GM21390 (cell line): Measurements from ENCODE around the gene CPNE8.
A peak's percentile ranks its signal among the peaks of the same experiment; 100 is the strongest.

Experiments used
- ATAC-seq: cut with Tn5 transposase; IDR thresholded peaks from one replicate; pipeline ENCODE4 v1.9.1; 2021; ENCODE audit not compliant: unreplicated experiment

The CPNE8 gene

GRCh38 chr12:38838056-38838850 is 67.1 kb downstream of the CPNE8 start:
- ATAC-seq, result no peak

DNA sequence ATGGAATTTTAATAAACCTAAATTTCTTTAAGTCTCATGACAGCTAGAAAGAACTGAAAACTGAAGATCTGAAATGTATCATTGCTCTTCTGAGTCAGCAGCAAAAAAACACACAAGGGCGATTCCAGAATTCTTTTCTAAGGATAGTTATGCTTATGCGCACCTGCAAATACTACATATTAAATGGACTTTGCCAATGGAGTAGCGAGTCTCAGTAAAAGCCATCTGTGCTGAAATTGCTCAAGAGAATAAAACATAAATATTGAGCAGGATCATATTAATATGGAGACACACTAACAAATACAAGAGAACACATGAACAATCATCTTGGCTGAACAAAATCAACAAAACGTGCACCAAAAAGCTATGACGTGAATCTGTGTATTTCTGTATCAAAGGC is 73.7 kb downstream of the CPNE8 start:
- no peak for ATAC-seq

DNA sequence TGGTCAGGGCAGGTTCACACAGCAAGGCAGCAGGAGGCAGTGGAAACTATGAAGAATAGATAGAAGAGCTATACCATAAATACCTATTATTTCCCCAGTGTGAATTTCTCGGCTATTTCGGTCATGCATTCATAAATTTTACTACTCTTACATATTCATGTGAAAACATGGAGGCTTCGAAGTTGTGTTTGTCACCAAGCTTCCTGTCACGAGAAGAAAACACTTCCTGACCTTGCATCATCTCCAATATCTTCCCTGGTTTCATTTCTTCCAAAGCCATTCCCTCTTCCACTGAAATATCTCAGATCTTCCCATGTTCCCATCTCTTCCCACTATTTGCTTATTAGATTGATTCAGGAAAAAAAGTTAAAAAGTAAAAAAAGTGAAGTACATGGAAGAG is 80.4 kb downstream of the CPNE8 start:
- no peak for ATAC-seq

GRCh38 chr12:38823738-38824137 is 81.7 kb downstream of the CPNE8 start:
- no peak for ATAC-seq

DNA sequence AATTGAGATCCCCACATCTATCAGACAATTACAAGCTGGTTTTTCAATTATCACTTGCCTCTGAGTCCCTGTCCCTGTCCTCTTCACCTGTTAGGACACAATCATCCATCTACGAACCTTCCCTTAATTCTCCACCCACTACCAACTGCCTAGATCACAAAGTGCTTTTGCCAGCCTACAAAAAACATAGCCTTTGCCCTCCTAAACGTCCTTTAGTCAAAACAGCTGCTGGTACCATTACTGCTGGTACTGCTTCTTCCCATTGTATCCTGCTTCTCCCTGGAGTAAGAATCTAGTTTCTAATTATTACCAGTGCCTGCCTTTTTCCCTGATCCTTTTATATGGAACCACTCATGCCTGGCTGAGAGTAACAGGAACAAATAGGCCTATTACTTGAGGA is 82.1 kb downstream of the CPNE8 start:
- no peak for ATAC-seq

GRCh38 chr12:38817942-38818341 is 87.4 kb downstream of the CPNE8 start:
- ATAC-seq, result no peak

GRCh38 chr12:38813923-38814322 is 91.5 kb downstream of the CPNE8 start:
- ATAC-seq, result no peak

GRCh38 chr12:38811814-38812356 is 93.5 kb downstream of the CPNE8 start:
- ATAC-seq, result no peak

- no peak for ATAC-seq
Measured at GRCh38 chr12:38809832-38810231, 95.6 kb downstream of the CPNE8 start.

DNA sequence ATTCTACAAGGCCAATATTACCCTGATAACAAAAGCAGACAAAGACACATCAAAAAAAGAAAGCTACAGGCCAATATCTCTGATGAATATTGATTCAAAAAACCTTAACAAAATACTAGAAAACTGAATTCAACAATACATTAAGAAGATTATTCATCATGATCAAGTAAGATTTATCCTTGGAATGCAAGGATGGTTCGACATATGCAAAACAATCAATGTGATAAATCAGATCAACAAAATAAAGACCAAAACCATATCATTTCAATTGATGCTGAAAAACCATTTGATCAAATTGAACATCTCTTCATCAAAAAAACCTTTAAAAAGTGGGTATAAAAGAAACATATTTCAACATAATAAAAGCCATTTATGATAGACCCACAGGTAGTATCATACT is 117.3 kb downstream of the CPNE8 start:
- ATAC-seq, result no peak

- ATAC-seq, result no peak
Measured at GRCh38 chr12:38785381-38785780, 120.0 kb downstream of the CPNE8 start.

GRCh38 chr12:38783304-38783703 is 122.1 kb downstream of the CPNE8 start:
- ATAC-seq, result no peak

DNA sequence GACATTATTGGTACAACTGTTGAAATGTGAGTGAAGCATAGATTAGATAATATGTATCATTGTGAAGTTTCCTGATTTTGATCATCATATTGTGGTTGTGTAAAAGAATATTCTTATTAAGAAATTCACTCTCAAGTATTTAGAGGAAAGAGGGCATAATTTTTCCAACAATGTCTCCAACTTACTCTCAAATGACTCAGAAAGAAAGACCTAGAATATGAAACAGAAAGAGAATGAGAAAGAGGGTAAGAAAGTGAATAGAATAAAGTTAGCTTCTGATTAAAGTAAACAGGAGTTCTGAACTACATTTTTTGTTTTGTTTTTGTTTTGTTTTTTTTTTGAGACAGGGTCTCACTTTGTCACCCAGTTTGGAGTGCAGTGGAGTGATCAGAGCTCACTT is 123.0 kb downstream of the CPNE8 start:
- peak; percentile 63 for ATAC-seq

GRCh38 chr12:38776647-38777046 is 128.7 kb downstream of the CPNE8 start:
- ATAC-seq, result no peak

- peak; percentile 96 for ATAC-seq
Measured at GRCh38 chr12:38775457-38775856, 129.9 kb downstream of the CPNE8 start.

- no peak for ATAC-seq
Measured at GRCh38 chr12:38772437-38772836, 133.0 kb downstream of the CPNE8 start.

DNA sequence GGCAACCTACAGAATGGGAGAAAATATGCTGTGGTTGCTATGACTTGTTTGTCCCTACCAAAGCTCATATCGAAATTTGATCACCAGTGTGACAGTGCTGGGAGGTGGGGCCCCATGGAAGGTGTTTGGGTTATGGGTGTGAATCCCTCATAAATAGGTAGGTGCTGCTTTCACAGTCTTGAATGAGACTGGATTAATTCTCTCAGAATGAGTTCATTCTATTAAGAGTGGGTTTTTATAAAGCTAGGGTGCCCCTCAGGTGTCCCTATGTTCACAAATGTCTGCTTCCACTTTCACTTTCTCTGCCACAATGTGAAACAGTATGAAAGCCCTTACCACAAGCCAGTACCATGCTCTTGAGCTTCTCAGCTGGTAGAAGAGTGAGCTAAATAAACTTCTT is 133.5 kb downstream of the CPNE8 start:
- ATAC-seq, result peak; percentile 66

DNA sequence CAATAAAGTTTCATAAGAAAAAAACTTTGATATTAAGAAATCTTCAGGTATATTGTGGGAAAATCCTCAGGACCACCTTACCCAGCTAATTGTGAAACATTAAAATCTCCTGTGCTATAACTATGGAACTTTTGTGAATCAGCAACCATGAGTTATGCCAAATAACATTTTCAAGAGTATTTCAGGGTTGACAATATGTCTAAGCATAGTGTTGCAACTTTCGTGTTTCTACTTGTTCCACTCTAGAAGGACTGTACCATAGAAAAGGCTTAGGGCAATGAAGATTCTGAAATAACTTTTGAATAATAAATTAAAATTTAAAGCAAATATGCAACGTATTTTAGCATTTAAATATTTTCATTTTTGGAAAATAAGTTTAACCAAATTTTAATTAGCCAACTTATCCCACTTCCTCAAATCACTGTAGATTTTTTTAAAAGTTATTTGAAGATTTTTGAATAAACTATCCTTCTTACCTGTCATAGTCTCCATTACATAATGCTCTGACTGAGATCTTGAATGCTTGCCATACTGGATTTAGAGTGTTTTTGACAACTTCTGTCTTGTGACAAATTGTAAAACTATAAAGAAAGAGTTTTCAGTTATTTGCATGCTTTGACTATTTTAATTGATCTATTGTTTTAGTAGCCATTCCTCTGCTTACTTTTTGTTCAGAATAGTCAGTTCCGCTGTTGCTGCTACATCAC is 143.6 kb downstream of the CPNE8 start:
- ATAC-seq, result no peak

DNA sequence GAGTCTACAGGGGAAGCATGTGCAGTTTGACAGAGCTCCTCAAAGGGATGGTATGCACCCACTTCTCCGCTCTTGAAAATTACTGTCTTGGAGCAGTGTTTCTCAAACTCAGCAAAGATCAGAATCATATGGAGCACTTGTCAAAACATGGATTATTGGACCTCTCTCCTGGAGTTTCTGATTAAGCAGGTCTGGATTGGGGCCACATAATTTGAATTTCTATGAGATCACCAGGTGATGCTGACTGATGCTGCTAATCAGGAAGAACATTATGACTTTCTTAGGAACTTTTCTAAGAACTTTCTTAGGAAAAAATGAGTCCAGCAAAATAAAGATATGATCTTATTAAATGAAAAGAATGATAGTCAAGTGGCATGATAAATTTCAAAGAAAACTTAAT is 144.3 kb downstream of the CPNE8 start:
- ATAC-seq, result no peak

DNA sequence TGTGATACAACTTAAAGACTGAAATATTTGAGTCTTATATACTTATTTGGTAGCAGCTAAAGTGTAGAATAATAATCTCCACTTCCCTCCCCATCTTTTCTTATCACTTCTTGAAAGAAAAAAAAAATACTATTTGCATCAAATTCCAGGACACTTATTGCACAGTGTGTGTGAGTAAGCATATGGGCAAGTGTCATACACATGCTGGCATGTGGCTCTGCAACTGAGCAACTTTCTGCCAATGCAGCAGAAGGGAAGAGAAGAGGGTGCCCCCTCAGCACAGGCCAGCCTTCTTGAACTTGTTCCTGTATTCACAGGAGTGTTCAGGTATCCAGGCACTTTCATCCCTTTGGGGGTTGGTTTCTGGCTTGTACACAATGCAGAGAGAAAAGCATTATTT is 145.8 kb downstream of the CPNE8 start:
- no peak for ATAC-seq

- no peak for ATAC-seq
Measured at GRCh38 chr12:38746744-38747143, 158.6 kb downstream of the CPNE8 start.

- no peak for ATAC-seq
Measured at GRCh38 chr12:38745601-38746000, 159.8 kb downstream of the CPNE8 start.
